ENCODE data around the gene DYRK2. TPM values are rescaled to one million over a fixed set of nuclear protein-coding genes. Genes with fewer than 3 reads are reported as not detected.

Gene DYRK2
- total and polyA plus RNA-seq, 2 donors (not counting 3 experiments of a cell fraction or from before 2014, with no cell fraction given), result 4.5 to 11.0 TPM

- ChIA-PET POLR2A (no interaction called here), CTCF (no interaction called here)
- no peak overlapping the region for H3K9ac ChIP-seq (replicated peaks; ENCODE audit: extremely low read depth, insufficient read depth, low read length)
- no peak for TF ChIP-seq GATA2 (IDR thresholded peaks at IDR 0.05; ENCODE audit: insufficient read depth, insufficient read length, low read depth, low read length)
- no peak for TF ChIP-seq MYC (IDR thresholded peaks at IDR 0.05; ENCODE audit: low read depth, low read length)
- TF ChIP-seq, protein P1, sequence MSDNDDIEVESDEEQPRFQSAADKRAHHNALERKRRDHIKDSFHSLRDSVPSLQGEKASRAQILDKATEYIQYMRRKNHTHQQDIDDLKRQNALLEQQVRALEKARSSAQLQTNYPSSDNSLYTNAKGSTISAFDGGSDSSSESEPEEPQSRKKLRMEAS (IDR thresholded peaks at IDR 0.05; ENCODE audit: insufficient read depth, insufficient read length), result no peak
- peak; percentile 30 for DNase-seq (ENCODE audit: low read depth, low spot score)
- no peak overlapping the region for H3K27ac ChIP-seq (ENCODE audit: insufficient read depth, low read depth, low read length)
- H3K4me3 ChIP-seq (replicated peaks in 1 of 3; ENCODE audit: insufficient read depth in 1 of 3, low read depth in 1 of 3, low read length in 3 of 3), result no peak overlapping the region
- no peaks in the 10 kb centered on the region for H3K36me3 ChIP-seq (ENCODE audit: control insufficient read depth in 2 of 2, extremely low read depth in 1 of 2, insufficient read depth in 2 of 2, low read length in 2 of 2)
- H3K9me3 ChIP-seq (replicated peaks; ENCODE audit: control insufficient read depth, insufficient read depth, low read length), result no peaks in the 10 kb centered on the region
- no peaks in the 10 kb centered on the region for H4K20me1 ChIP-seq (replicated peaks; ENCODE audit: control insufficient read depth, extremely low read depth, insufficient read depth, low read length)
- no peak overlapping the region for H3K4me2 ChIP-seq (ENCODE audit: insufficient read depth, low read length)
- FAIRE-seq, result no peak
- H3K4me1 ChIP-seq (ENCODE audit: control insufficient read depth, extremely low read depth, insufficient read depth, low read length), result no peaks in the 10 kb centered on the region
- no peak overlapping the region for H2AFZ ChIP-seq (ENCODE audit: low read depth, low read length)
- dilution Hi-C loops (cut with MboI; ENCODE audit: extremely low pct_ligation_motif_present, low sequenced_read_pairs) (no loop called here), intact Hi-C loops (cut with micrococcal nuclease) (no loop called here)
- no peaks in the 10 kb centered on the region for H3K27me3 ChIP-seq (ENCODE audit: control insufficient read depth in 2 of 2, insufficient read depth in 2 of 2, low read length in 2 of 2)
- no TSS peak for BruUV-seq (replicated peaks)
- no peaks in the 10 kb centered on the region for H3K9me1 ChIP-seq (replicated peaks; ENCODE audit: control insufficient read depth, extremely low read depth, insufficient read depth, low read length)
- H3K79me2 ChIP-seq (ENCODE audit: control insufficient read depth, insufficient read depth, low read length), result no peaks in the 10 kb centered on the region
Observed at GRCh38 chr12:67669217-67669933, 20.8 kb downstream of the DYRK2 start.

GRCh38 chr12:67669934-67670631 is 21.5 kb downstream of the DYRK2 start:
- ChIA-PET POLR2A (no interaction called here), CTCF (no interaction called here)
- Histone ChIP-seq H3K4me1 (ENCODE audit: control insufficient read depth, extremely low read depth, insufficient read depth, low read length) (no peaks in the 10 kb centered on the region), H2AFZ (ENCODE audit: low read depth, low read length) (no peak overlapping the region), H4K20me1 (replicated peaks; ENCODE audit: control insufficient read depth, extremely low read depth, insufficient read depth, low read length) (no peaks in the 10 kb centered on the region), H3K27ac (ENCODE audit: insufficient read depth, low read depth, low read length) (no peak overlapping the region), H3K4me2 (ENCODE audit: insufficient read depth, low read length) (no peak overlapping the region), H3K9me1 (replicated peaks; ENCODE audit: control insufficient read depth, extremely low read depth, insufficient read depth, low read length) (no peaks in the 10 kb centered on the region), H3K9ac (replicated peaks; ENCODE audit: extremely low read depth, insufficient read depth, low read length) (no peak overlapping the region), H3K27me3 (ENCODE audit: control insufficient read depth in 2 of 2, insufficient read depth in 2 of 2, low read length in 2 of 2) (no peaks in the 10 kb centered on the region), H3K4me3 (replicated peaks in 1 of 3; ENCODE audit: insufficient read depth in 1 of 3, low read depth in 1 of 3, low read length in 3 of 3) (no peak overlapping the region), H3K36me3 (ENCODE audit: control insufficient read depth in 2 of 2, extremely low read depth in 1 of 2, insufficient read depth in 2 of 2, low read length in 2 of 2) (no peaks in the 10 kb centered on the region), H3K79me2 (ENCODE audit: control insufficient read depth, insufficient read depth, low read length) (no peaks in the 10 kb centered on the region), H3K9me3 (replicated peaks; ENCODE audit: control insufficient read depth, insufficient read depth, low read length) (no peaks in the 10 kb centered on the region)
- no TSS peak for BruUV-seq (replicated peaks)
- intact Hi-C loops (cut with micrococcal nuclease) (no loop called here), dilution Hi-C loops (cut with MboI; ENCODE audit: extremely low pct_ligation_motif_present, low sequenced_read_pairs) (no loop called here)
- FAIRE-seq (no peak), DNase-seq (ENCODE audit: low read depth, low spot score) (no peak)
- TF ChIP-seq, protein P1 (IDR thresholded peaks at IDR 0.05; ENCODE audit: insufficient read depth, insufficient read length), result no peak
- no peak for TF ChIP-seq EZH2 (IDR thresholded peaks at IDR 0.05; ENCODE audit: borderline replicate concordance, low read depth, low read length, severe bottlenecking)
- no peak for TF ChIP-seq CTCF (IDR thresholded peaks at IDR 0.05; ENCODE audit: extremely low read depth in 1 of 2, insufficient read depth in 1 of 2, low read depth in 1 of 2, low read length in 2 of 2)
- no peak for TF ChIP-seq FOS (IDR thresholded peaks at IDR 0.05; ENCODE audit: borderline replicate concordance, insufficient read depth, low read length)
- no peak for TF ChIP-seq JUN (IDR thresholded peaks at IDR 0.05; ENCODE audit: borderline replicate concordance, insufficient read depth, insufficient read length, low read depth)
- TF ChIP-seq MYC (IDR thresholded peaks at IDR 0.05; ENCODE audit: low read depth, low read length), result no peak
